Effector memory CD4-positive, alpha-beta T cell (primary cell): ENCODE results near the gene TMEM269.
A peak's percentile ranks its signal among the peaks of the same experiment; 100 is the strongest.

Experiments used
- DNase-seq, 3 donors: peaks; one replicate each; pipeline ENCODE4 v3.0.0-alpha.2; 2020
- H3K27ac ChIP-seq: 2 replicates; pipeline ENCODE4 v1.7.0; 2013; ENCODE audit warnings: mild to moderate bottlenecking, low read length, moderate library complexity; ENCODE audit not compliant: insufficient read depth, poor library complexity, severe bottlenecking
- H3K27me3 ChIP-seq: replicated peaks from 2 replicates; pipeline ENCODE4 v1.7.0; 2013; ENCODE audit warnings: mild to moderate bottlenecking, low read length; ENCODE audit not compliant: insufficient read depth, control insufficient read depth, poor library complexity, severe bottlenecking
- H3K36me3 ChIP-seq: 2 replicates; pipeline ENCODE4 v1.7.0; 2013; ENCODE audit warnings: mild to moderate bottlenecking, low read length, moderate library complexity; ENCODE audit not compliant: control insufficient read depth, insufficient read depth
- H3K4me1 ChIP-seq: 2 replicates; pipeline ENCODE4 v1.7.0; 2013; ENCODE audit warnings: low read length, mild to moderate bottlenecking; ENCODE audit not compliant: control insufficient read depth, insufficient read depth, poor library complexity, severe bottlenecking
- H3K4me3 ChIP-seq: 2 replicates; pipeline ENCODE4 v1.7.0; 2013; ENCODE audit warnings: low read length, low read depth, mild to moderate bottlenecking; ENCODE audit not compliant: insufficient read depth, poor library complexity, severe bottlenecking
- H3K9me3 ChIP-seq: 2 replicates; pipeline ENCODE4 v1.7.0; 2013; ENCODE audit warnings: mild to moderate bottlenecking, low read length, moderate library complexity; ENCODE audit not compliant: control insufficient read depth

The TMEM269 gene

GRCh38 chr1:42769811-42770210 lies 15.0 kb upstream of the TMEM269 start:
- H3K27me3 ChIP-seq, result no peaks in the 10 kb centered on the region
- no peak for DNase-seq
- peaks cover 14% of the 10 kb centered on the region for H3K36me3 ChIP-seq
- no peak overlapping the region for H3K4me3 ChIP-seq
- peaks cover 16% of the 10 kb centered on the region for H3K4me1 ChIP-seq
- no peak overlapping the region for H3K27ac ChIP-seq
- no peaks in the 10 kb centered on the region for H3K9me3 ChIP-seq

- H3K9me3 ChIP-seq, result no peaks in the 10 kb centered on the region
- no peaks in the 10 kb centered on the region for H3K27me3 ChIP-seq
- no peak overlapping the region for H3K4me3 ChIP-seq
- H3K36me3 ChIP-seq, result peaks cover 34% of the 10 kb centered on the region
- no peak overlapping the region for H3K27ac ChIP-seq
- no peak for DNase-seq
- H3K4me1 ChIP-seq, result peaks cover 1% of the 10 kb centered on the region
Measured at GRCh38 chr1:42773420-42773819, 11.4 kb upstream of the TMEM269 start.

DNA sequence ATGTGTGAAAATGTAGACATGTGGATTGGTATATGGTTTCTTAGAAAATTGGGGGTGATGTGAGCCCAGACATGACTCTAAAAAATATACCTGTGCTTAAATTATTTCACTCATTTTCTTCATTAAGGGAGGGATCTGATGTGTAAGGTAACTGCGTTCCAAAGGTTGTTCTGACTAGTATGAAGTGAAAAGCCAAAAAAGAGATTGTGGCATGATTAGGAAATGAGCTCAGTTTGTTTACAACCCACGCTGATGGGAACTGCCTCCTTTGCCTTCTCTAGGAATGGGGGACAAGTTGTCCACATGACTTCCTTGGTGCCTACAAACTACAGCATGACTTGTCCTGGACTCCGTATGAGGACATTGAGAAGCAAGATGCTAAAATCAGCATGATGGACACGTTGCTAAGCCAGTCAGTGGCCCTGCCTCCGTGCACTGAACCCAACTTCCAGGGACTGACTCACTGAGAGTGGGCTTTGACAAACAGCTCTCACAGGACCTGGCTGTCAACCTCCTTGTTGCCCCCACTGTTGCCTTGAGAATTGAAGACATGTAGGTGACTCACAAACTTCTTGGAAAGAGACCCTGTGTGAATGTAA lies 9.8 kb upstream of the TMEM269 start:
- no peaks in the 10 kb centered on the region for H3K27me3 ChIP-seq
- no peak overlapping the region for H3K27ac ChIP-seq
- H3K9me3 ChIP-seq, result no peaks in the 10 kb centered on the region
- H3K4me1 ChIP-seq, result no peaks in the 10 kb centered on the region
- no peak overlapping the region for H3K4me3 ChIP-seq
- H3K36me3 ChIP-seq, result peaks cover 34% of the 10 kb centered on the region
- DNase-seq, result no peak

GRCh38 chr1:42776502-42776901 lies 8.3 kb upstream of the TMEM269 start:
- H3K27me3 ChIP-seq, result no peaks in the 10 kb centered on the region
- H3K27ac ChIP-seq, result no peak overlapping the region
- no peaks in the 10 kb centered on the region for H3K9me3 ChIP-seq
- no peaks in the 10 kb centered on the region for H3K4me1 ChIP-seq
- H3K4me3 ChIP-seq, result no peak overlapping the region
- H3K36me3 ChIP-seq, result peaks cover 40% of the 10 kb centered on the region
- no peak for DNase-seq

DNA sequence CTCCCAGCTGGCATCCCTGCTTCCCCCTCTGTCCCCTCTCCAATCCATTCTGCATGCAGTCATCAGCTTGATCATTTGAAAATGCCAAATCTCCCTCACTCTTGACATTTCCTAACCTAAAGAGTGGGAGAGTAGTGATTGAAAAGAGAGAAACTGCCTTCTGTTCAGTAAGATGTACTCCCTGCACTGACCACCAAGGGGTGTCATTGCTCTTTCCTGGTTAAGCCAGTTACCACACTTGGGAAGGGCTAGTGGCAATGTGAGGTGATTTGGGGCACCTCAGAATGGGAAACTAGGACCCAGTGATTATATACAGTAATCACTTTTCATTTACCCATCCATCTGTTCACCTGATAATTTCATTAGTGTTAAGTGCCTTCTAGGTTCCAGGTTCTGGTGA lies 6.9 kb upstream of the TMEM269 start:
- H3K4me3 ChIP-seq, result no peak overlapping the region
- H3K27me3 ChIP-seq, result no peaks in the 10 kb centered on the region
- no peak overlapping the region for H3K27ac ChIP-seq
- no peaks in the 10 kb centered on the region for H3K9me3 ChIP-seq
- peak in 1 of 3 donors; percentile 7 for DNase-seq
- peaks cover 36% of the 10 kb centered on the region for H3K36me3 ChIP-seq
- no peaks in the 10 kb centered on the region for H3K4me1 ChIP-seq

GRCh38 chr1:42779725-42780124 lies 5.1 kb upstream of the TMEM269 start:
- Histone ChIP-seq H3K4me1 (no peaks in the 10 kb centered on the region), H3K4me3 (no peak overlapping the region), H3K36me3 (peaks cover 26% of the 10 kb centered on the region), H3K27ac (no peak overlapping the region), H3K27me3 (no peaks in the 10 kb centered on the region), H3K9me3 (no peaks in the 10 kb centered on the region)
- no peak for DNase-seq

DNA sequence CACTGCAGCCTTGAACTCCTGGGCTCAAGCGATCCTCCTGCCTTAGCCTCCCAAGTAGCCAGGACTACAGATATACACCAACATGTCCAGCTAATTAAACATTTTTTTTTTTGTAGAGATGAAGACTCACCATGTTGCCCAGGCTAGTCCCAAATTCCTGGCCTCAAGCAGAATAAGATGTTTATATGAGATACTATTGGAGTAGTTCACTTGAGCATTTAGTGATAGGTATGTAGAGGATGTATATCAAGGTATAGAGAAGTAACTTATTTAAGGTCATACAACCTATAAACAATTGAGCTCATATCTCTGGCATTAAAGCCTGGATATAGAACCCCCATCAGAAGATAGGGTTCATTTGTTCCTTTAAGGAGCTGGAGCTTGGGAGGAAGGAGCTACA lies 4.6 kb upstream of the TMEM269 start:
- Histone ChIP-seq H3K27ac (no peak overlapping the region), H3K36me3 (peaks cover 22% of the 10 kb centered on the region)

DNA sequence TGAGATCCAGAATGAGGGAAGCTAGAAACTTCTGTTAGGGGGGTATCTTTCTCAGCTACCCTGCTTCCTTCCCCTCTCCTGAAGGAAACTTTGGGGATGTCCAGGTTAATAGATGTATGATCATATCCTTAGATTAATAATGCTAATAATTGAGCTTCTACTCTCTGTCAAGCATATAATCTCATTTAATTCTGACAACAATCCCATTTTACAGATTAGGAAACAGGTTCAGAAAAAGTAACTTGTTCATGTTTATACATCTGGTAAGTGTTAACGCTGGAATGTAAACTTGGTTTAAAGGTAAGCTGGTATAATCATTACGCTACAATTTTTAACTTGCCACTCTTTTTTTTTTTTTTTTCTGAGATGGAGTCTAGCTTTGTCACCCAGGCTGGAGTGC lies 1.7 kb upstream of the TMEM269 start:
- peaks cover 10% of the 10 kb centered on the region for H3K4me1 ChIP-seq
- no peak for DNase-seq
- H3K27ac ChIP-seq, result no peak overlapping the region

More for the DNA sequence above, 4.6 kb upstream of the TMEM269 start:
- no peak for DNase-seq
- H3K9me3 ChIP-seq, result no peaks in the 10 kb centered on the region
- no peak overlapping the region for H3K4me3 ChIP-seq
- H3K27me3 ChIP-seq, result no peaks in the 10 kb centered on the region
- peaks cover 4% of the 10 kb centered on the region for H3K4me1 ChIP-seq

DNA sequence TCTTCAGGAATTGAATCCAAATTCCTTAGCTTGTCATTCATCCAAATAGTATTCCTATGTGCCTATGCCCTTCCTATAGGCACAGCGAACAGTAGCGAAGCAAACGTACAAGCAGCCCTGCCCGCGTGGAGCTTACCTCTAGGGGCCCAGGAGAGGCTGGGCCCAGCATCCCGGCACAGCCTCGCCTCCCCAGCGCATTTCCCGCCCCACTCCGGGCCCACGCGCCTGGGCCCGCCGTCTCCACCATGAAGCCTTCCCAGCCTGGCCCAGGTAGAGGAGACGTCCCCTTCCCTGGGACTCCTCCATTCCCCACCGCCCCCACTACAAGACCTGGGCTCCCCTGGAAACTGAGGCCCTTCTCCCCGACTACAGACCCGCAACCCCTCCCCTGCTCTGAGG lies 245 bp upstream of the TMEM269 start:
- Histone ChIP-seq H3K27me3 (no peaks in the 10 kb centered on the region), H3K9me3 (no peaks in the 10 kb centered on the region), H3K4me3 (peak overlapping the region; percentile 41), H3K4me1 (peaks cover 10% of the 10 kb centered on the region), H3K36me3 (peaks cover 5% of the 10 kb centered on the region), H3K27ac (no peak overlapping the region)
- no peak for DNase-seq

More for the DNA sequence above, 1.7 kb upstream of the TMEM269 start:
- peaks cover 5% of the 10 kb centered on the region for H3K36me3 ChIP-seq
- H3K27me3 ChIP-seq, result no peaks in the 10 kb centered on the region
- H3K9me3 ChIP-seq, result no peaks in the 10 kb centered on the region
- H3K4me3 ChIP-seq, result no peak overlapping the region

GRCh38 chr1:42786097-42786496 lies 1.3 kb downstream of the TMEM269 start:
- Histone ChIP-seq H3K4me3 (no peak overlapping the region), H3K27me3 (no peaks in the 10 kb centered on the region), H3K27ac (no peak overlapping the region), H3K4me1 (peaks cover 10% of the 10 kb centered on the region), H3K36me3 (no peaks in the 10 kb centered on the region), H3K9me3 (no peaks in the 10 kb centered on the region)
- no peak for DNase-seq
